ENCODE data around the gene IL1RAP.

IL1RAP gene

DNA sequence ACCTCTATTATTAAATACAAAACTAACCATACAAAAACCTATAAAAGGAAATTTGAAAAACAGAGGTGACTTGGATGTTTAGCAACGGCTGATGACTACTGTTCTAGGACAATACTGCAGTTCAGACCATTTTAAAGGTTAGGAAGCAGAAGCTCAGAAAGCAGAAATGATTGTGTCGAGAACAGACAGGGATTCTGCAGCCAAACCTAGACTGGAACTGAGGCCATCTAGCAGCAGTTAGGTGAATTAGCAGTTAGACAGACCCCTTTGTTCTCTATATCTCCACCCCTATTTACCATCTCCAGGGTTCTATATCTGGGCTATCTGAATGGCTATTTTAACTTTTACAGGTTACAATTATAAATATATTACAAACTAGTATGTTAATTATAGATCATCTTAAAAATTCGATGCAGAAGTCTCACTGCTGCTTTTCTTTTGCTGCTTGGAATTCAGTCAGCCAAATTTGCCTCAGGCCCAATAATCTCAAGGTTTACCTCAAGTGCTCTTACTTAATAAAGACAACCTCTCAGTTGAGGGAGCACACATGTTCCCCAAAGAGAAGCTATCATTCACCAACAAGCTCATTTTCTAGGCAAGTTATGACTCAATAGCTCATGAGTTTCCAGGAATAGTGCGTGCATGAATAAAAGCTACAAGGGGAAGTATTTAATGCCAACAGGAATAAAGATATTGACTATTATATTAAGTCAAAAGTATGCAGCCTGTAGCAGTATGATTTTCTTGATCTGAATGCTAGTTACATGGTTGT is 9.3 kb upstream of the IL1RAP start:
- Histone ChIP-seq H3K27me3 (ENCODE audit: insufficient read depth, low read depth) (no peaks in the 10 kb centered on the region), H3K9ac (no peak overlapping the region), H4K20me1 (ENCODE audit: insufficient read depth) (no peaks in the 10 kb centered on the region), H3K79me2 (ENCODE audit: insufficient read depth, low read depth) (no peaks in the 10 kb centered on the region), H3K4me1 (ENCODE audit: low read depth, poor library complexity, severe bottlenecking) (no peaks in the 10 kb centered on the region), H2AFZ (ENCODE audit: low read depth) (no peak overlapping the region), H3K27ac (no peak overlapping the region), H3K4me3 (IDR thresholded peaks at IDR 0.05; ENCODE audit: insufficient read depth, low read depth, low read length) (no peak overlapping the region), H3K36me3 (ENCODE audit: insufficient read depth) (no peaks in the 10 kb centered on the region), H3K4me2 (no peak overlapping the region)
- TF ChIP-seq, protein P1, sequence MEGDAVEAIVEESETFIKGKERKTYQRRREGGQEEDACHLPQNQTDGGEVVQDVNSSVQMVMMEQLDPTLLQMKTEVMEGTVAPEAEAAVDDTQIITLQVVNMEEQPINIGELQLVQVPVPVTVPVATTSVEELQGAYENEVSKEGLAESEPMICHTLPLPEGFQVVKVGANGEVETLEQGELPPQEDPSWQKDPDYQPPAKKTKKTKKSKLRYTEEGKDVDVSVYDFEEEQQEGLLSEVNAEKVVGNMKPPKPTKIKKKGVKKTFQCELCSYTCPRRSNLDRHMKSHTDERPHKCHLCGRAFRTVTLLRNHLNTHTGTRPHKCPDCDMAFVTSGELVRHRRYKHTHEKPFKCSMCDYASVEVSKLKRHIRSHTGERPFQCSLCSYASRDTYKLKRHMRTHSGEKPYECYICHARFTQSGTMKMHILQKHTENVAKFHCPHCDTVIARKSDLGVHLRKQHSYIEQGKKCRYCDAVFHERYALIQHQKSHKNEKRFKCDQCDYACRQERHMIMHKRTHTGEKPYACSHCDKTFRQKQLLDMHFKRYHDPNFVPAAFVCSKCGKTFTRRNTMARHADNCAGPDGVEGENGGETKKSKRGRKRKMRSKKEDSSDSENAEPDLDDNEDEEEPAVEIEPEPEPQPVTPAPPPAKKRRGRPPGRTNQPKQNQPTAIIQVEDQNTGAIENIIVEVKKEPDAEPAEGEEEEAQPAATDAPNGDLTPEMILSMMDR (conservative IDR thresholded peaks at IDR 0.05; ENCODE audit: low read depth, low read length): no peak

DNA sequence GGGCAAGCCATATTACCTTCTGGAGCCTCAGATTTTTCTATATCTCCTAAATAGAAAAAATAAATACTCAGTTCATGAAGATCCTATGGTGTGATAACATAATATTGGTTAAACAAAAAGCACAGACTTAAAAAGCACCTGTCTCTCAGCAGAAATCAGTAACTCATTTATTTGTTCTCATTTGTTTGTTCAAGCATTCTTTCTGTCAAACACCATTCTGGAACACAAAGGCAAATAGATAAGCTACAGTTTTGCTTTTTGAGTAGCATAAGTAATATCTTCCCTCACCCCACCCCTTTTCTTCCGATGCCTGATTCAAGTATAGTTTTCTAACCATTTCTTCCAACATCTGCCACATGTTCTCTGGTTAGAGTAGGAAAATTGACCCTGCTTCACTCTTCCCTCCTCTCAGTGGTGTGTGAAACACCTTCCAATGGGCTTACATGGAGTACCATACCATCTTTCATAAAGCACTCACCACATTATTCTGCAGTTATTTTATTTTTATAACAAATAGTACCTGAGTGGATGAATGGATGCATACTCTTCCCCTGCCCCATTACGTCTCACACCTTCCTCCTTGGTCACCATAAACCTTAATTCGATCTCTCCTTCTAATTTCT is 8.4 kb upstream of the IL1RAP start:
- H3K36me3 ChIP-seq (ENCODE audit: insufficient read depth): no peaks in the 10 kb centered on the region
- H3K4me3 ChIP-seq (IDR thresholded peaks at IDR 0.05; ENCODE audit: insufficient read depth, low read depth, low read length): no peak overlapping the region
- no peaks in the 10 kb centered on the region for H3K27me3 ChIP-seq (ENCODE audit: insufficient read depth, low read depth)
- H3K4me2 ChIP-seq: no peak overlapping the region
- H3K27ac ChIP-seq: no peak overlapping the region
- no peaks in the 10 kb centered on the region for H3K4me1 ChIP-seq (ENCODE audit: low read depth, poor library complexity, severe bottlenecking)
- H4K20me1 ChIP-seq (ENCODE audit: insufficient read depth): no peaks in the 10 kb centered on the region
- no peak overlapping the region for H3K9ac ChIP-seq
- no peak overlapping the region for H2AFZ ChIP-seq (ENCODE audit: low read depth)
- no peaks in the 10 kb centered on the region for H3K79me2 ChIP-seq (ENCODE audit: insufficient read depth, low read depth)
- TF ChIP-seq, protein P1 (conservative IDR thresholded peaks at IDR 0.05; ENCODE audit: low read depth, low read length): no peak

DNA sequence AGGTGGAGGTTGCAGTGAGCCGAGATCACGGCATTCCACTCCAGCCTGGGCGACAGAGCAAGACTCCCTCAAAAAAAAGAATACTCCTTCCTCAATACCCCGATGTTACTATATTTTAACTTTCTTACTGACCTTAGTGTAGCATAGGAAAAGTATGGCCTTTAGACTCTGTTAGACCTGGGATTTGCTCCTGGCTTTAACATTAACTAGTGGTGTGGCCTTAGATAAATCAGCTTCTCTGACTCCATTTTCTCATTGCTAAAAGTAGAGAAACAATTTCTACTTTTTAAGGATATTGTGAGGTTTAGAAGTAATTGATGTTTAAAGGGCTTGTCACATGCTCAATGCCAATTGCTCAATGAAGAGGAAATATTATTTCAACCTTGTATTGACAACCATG is 7.6 kb upstream of the IL1RAP start:
- Histone ChIP-seq H3K9ac (no peak overlapping the region), H3K36me3 (ENCODE audit: insufficient read depth) (no peaks in the 10 kb centered on the region), H3K4me3 (IDR thresholded peaks at IDR 0.05; ENCODE audit: insufficient read depth, low read depth, low read length) (no peak overlapping the region), H3K79me2 (ENCODE audit: insufficient read depth, low read depth) (no peaks in the 10 kb centered on the region), H3K4me1 (ENCODE audit: low read depth, poor library complexity, severe bottlenecking) (no peaks in the 10 kb centered on the region), H3K4me2 (no peak overlapping the region), H3K27ac (no peak overlapping the region), H2AFZ (ENCODE audit: low read depth) (no peak overlapping the region), H3K27me3 (ENCODE audit: insufficient read depth, low read depth) (no peaks in the 10 kb centered on the region), H4K20me1 (ENCODE audit: insufficient read depth) (no peaks in the 10 kb centered on the region)
- TF ChIP-seq, protein P1 (conservative IDR thresholded peaks at IDR 0.05; ENCODE audit: low read depth, low read length): no peak

DNA sequence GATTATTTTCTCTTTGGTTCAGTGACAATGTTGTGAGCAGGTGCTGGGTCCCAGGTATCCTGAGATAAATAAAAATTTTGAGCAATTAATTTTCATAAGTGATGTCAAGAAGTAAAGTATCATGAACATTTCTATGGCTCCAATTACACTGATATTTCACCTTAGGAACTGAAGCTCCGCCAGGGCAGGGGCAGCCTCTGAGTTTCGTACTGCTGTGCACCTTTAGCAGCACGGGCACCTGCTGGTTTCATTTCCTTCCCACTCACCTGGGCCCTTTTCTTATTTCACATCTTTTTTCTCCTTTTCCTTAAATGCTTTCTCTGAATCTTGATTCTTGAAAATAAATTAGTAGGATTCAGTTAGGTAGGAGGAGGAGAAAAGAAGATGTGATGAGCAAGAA is 1.2 kb upstream of the IL1RAP start:
- Histone ChIP-seq H3K4me2 (peak overlapping the region; percentile 78; the same call in 1 of the 2 replicates), H3K27me3 (ENCODE audit: insufficient read depth, low read depth) (no peaks in the 10 kb centered on the region)
- TF ChIP-seq, protein P1 (conservative IDR thresholded peaks at IDR 0.05; ENCODE audit: low read depth, low read length): no peak

More for the DNA sequence above, 1.2 kb upstream of the IL1RAP start:
- Histone ChIP-seq H2AFZ (ENCODE audit: low read depth) (peak overlapping the region; percentile 93; the same call in 1 of the 2 replicates), H3K27ac (no peak overlapping the region), H3K36me3 (ENCODE audit: insufficient read depth) (no peaks in the 10 kb centered on the region), H3K79me2 (ENCODE audit: insufficient read depth, low read depth) (no peaks in the 10 kb centered on the region), H3K4me1 (ENCODE audit: low read depth, poor library complexity, severe bottlenecking) (peaks cover 18% of the 10 kb centered on the region), H3K4me3 (IDR thresholded peaks at IDR 0.05; ENCODE audit: insufficient read depth, low read depth, low read length) (no peak overlapping the region), H3K9ac (no peak overlapping the region), H4K20me1 (ENCODE audit: insufficient read depth) (no peaks in the 10 kb centered on the region)

All from KMS-11 (cell line).